ENCODE measurements around the gene CDH23. TPM values are rescaled to one million over a fixed set of nuclear protein-coding genes. Genes with fewer than 3 reads are reported as not detected.

CDH23 gene
- total and polyA plus RNA-seq, 10 of the 15 experiments (the other 5 are each of a cell fraction or from before 2014, with no cell fraction given), result 0.09 to 0.40 (median 0.15) TPM; not detected in 1

GRCh38 chr10:71611131-71611530 is 214.4 kb downstream of the CDH23 start (continued):
- TF ChIP-seq PRDM15 (CRISPR knock-in tag; IDR thresholded peaks at IDR 0.05), result no peak
- no peak for TF ChIP-seq RFX5 (IDR thresholded peaks at IDR 0.05; ENCODE audit: low read depth, low read length)
- TF ChIP-seq KLF5 (IDR thresholded peaks at IDR 0.05; ENCODE audit: partially characterized antibody), result no peak
- no peak for TF ChIP-seq ETV6 (conservative IDR thresholded peaks at IDR 0.05 in 1 of 2, IDR thresholded peaks at IDR 0.05 in 1 of 2; ENCODE audit: borderline replicate concordance in 1 of 2, low read depth in 1 of 2)
- TF ChIP-seq STAT3 (IDR thresholded peaks at IDR 0.05; ENCODE audit: low read depth, low read length), result no peak
- no peak for TF ChIP-seq EZH2 (IDR thresholded peaks at IDR 0.05; ENCODE audit: borderline replicate concordance, control insufficient read depth, low read depth, low read length)

GRCh38 chr10:71611709-71612422 is 215.1 kb downstream of the CDH23 start:
- no peak overlapping the region for H2AFZ ChIP-seq (ENCODE audit: control insufficient read depth, low read depth, low read length)
- intact Hi-C loops (cut with micrococcal nuclease; ENCODE audit: unreplicated experiment), result no loop called here
- FAIRE-seq (no peak), ATAC-seq (no peak), DNase-seq (ENCODE audit: low read depth, low spot score) (no peak)
- no TSS peak for BruUV-seq (replicated peaks)
- no peaks in the 10 kb centered on the region for H4K20me1 ChIP-seq (ENCODE audit: control insufficient read depth, insufficient read depth)
- H3K27ac ChIP-seq (ENCODE audit: control insufficient read depth, insufficient read depth), result no peak overlapping the region
- RAD21 ChIA-PET (ENCODE audit: unreplicated experiment), result interaction anchor here (1.7 to 2.3 kb wide), 2 partner anchors 87 to 96 kb away, joined by 4 to 11 read pairs; no protein-coding TSS in a partner anchor
- H3K4me3 ChIP-seq, result no peak overlapping the region
- in situ Hi-C loops (cut with MboI), result no loop called here
- WGBS (ENCODE audit: insufficient coverage, insufficient replicate concordance, low lambda C conversion rate, missing lambda C conversion rate), result 32% methylated on average over 12 of the region's 12 CpGs
- no peak overlapping the region for H3K9ac ChIP-seq (ENCODE audit: control insufficient read depth, insufficient read depth, low read length)
- no peaks in the 10 kb centered on the region for H3K4me1 ChIP-seq (ENCODE audit: control insufficient read depth, insufficient read depth, low read length)
- no peaks in the 10 kb centered on the region for H3K79me2 ChIP-seq (ENCODE audit: control insufficient read depth, insufficient read depth, low read length)
- POLR2A ChIA-PET, result interaction anchor here (0.6 kb wide), 1 partner anchor 236 kb away, joined by 4 read pairs; no protein-coding TSS in a partner anchor
- no peaks in the 10 kb centered on the region; a peak in 2 of 4 replicates for H3K27me3 ChIP-seq (replicated peaks in 1 of 2; ENCODE audit: control insufficient read depth in 2 of 2, insufficient read depth in 2 of 2, low read length in 1 of 2)
- no peak overlapping the region for H3K4me2 ChIP-seq (ENCODE audit: control insufficient read depth, insufficient read depth)
- no peaks in the 10 kb centered on the region for H3K9me3 ChIP-seq (replicated peaks; ENCODE audit: control insufficient read depth, insufficient read depth, low read length)
- SMC1A ChIA-PET (ENCODE audit: uncharacterized antibody, unreplicated experiment), result interaction anchor here (1.5 to 1.6 kb wide), 2 partner anchors 83 to 292 kb away, joined by 3 to 4 read pairs; partner anchors contain the start of gene SLC29A3
- no peaks in the 10 kb centered on the region for H3K36me3 ChIP-seq (ENCODE audit: control insufficient read depth in 2 of 2, insufficient read depth in 2 of 2, low read length in 1 of 2)
- CTCF ChIA-PET, result interaction anchor here (0.7 to 7.9 kb wide), 8 partner anchors 8 to 295 kb away, joined by 3 to 64 read pairs (median 6); partner anchors contain the start of gene SLC29A3
- TF ChIP-seq NFYA (IDR thresholded peaks at IDR 0.05; ENCODE audit: borderline replicate concordance, low read depth, low read length) (no peak), CTCF (IDR thresholded peaks at IDR 0.05 in 2 of 3, conservative IDR thresholded peaks at IDR 0.05 in 1 of 3; ENCODE audit: control insufficient read depth in 2 of 3, extremely low read depth in 1 of 3, insufficient read depth in 1 of 3, low read depth in 3 of 3, low read length in 3 of 3) (no peak), SUPT20H (IDR thresholded peaks at IDR 0.05; ENCODE audit: borderline replicate concordance, control insufficient read depth, low read depth, low read length) (no peak)
- TF ChIP-seq, protein P1, sequence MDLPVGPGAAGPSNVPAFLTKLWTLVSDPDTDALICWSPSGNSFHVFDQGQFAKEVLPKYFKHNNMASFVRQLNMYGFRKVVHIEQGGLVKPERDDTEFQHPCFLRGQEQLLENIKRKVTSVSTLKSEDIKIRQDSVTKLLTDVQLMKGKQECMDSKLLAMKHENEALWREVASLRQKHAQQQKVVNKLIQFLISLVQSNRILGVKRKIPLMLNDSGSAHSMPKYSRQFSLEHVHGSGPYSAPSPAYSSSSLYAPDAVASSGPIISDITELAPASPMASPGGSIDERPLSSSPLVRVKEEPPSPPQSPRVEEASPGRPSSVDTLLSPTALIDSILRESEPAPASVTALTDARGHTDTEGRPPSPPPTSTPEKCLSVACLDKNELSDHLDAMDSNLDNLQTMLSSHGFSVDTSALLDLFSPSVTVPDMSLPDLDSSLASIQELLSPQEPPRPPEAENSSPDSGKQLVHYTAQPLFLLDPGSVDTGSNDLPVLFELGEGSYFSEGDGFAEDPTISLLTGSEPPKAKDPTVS (IDR thresholded peaks at IDR 0.05; ENCODE audit: low read depth, low read length), result no peak

Data from GM12878 (cell line).